Breast epithelium (tissue), 4 donors: ENCODE data around the gene RAD9B. TPM values are rescaled to one million over a fixed set of nuclear protein-coding genes. Genes with fewer than 3 reads are reported as not detected.
"Not testable (repeated sequence)": the region's sequence is repeated elsewhere in the genome, so short reads cannot be mapped to it uniquely, and the experiment has no call there.

ENCODE experiments used
- DNase-seq, 2 donors: peaks; one replicate each; pipeline ENCODE4 v3.0.0-alpha.2; 2019; ENCODE audit warnings: low spot score in 2 of 2
- H3K27ac ChIP-seq, 2 donors: fragments of 200-600 bp; sonication (generic) in 1 of 2; one replicate each; pipeline ENCODE4 v1.5.1; 2016 to 2019; ENCODE audit warnings: mild to moderate bottlenecking in 1 of 2
- H3K27me3 ChIP-seq, 2 donors: fragments of 200-600 bp; sonication (generic) in 1 of 2; one replicate each; pipeline versions ENCODE4 v1.5.1 to v1.6.0; 2017 to 2019; ENCODE audit warnings: control low read depth in 1 of 2, mild to moderate bottlenecking in 1 of 2
- H3K36me3 ChIP-seq: fragments of 200-600 bp; one replicate; pipeline ENCODE4 v1.5.1; 2019
- H3K4me1 ChIP-seq, 2 donors: fragments of 200-600 bp; sonication (generic); one replicate each; pipeline ENCODE4 v1.5.1; 2016 to 2019; ENCODE audit warnings: control low read depth in 1 of 2
- H3K4me3 ChIP-seq, 3 donors: fragments of 200-600 bp; sonication (generic); 1 replicate in 2 of 3; 2 replicates in 1 of 3; pipeline ENCODE4 v1.5.1; 2016 to 2019; ENCODE audit warnings: mild to moderate bottlenecking in 3 of 3, moderate library complexity in 2 of 3
- H3K9me3 ChIP-seq, 2 donors: fragments of 200-600 bp; sonication (generic) in 1 of 2; one replicate each; pipeline ENCODE4 v1.5.1; 2016 to 2019; ENCODE audit warnings: control low read depth in 1 of 2
- POLR2A ChIP-seq: fragments of 450-650 bp; IDR thresholded peaks from one replicate; pipeline ENCODE4 v1.6.1; 2016; ENCODE audit warnings: antibody characterized with exemption, mild to moderate bottlenecking, moderate library complexity
- POLR2AphosphoS5 ChIP-seq, 3 donors: sonication (generic); formaldehyde crosslinking; IDR thresholded peaks; one replicate each; pipeline ENCODE4 v1.6.1; 2017; ENCODE audit warnings: antibody characterized with exemption in 3 of 3
- intact Hi-C: fragments of 100-400 bp; cut with DNase I; formaldehyde crosslinking; loops from one replicate; pipeline ENCODE4 v1.15.1; 2023; ENCODE audit warnings: low total_unique reads
- total RNA-seq, 3 donors: library from RNA; depleted of rRNA; stranded (reverse); fragments of >200 nt; gene quantifications; one replicate each; pipeline ENCODE4 v1.1.0, GENCODE V29; 2016
- TF ChIP-seq, protein P1 (sequence below), 3 donors: fragments of 450-650 bp; IDR thresholded peaks; one replicate each; pipeline ENCODE4 v1.5.1; 2016 to 2017; ENCODE audit warnings: antibody characterized with exemption in 3 of 3, mild to moderate bottlenecking in 3 of 3, moderate library complexity in 3 of 3

RAD9B gene
- total RNA-seq, 3 donors from 2014 or later = 0.48 to 2.8 (median 0.66) TPM

DNA sequence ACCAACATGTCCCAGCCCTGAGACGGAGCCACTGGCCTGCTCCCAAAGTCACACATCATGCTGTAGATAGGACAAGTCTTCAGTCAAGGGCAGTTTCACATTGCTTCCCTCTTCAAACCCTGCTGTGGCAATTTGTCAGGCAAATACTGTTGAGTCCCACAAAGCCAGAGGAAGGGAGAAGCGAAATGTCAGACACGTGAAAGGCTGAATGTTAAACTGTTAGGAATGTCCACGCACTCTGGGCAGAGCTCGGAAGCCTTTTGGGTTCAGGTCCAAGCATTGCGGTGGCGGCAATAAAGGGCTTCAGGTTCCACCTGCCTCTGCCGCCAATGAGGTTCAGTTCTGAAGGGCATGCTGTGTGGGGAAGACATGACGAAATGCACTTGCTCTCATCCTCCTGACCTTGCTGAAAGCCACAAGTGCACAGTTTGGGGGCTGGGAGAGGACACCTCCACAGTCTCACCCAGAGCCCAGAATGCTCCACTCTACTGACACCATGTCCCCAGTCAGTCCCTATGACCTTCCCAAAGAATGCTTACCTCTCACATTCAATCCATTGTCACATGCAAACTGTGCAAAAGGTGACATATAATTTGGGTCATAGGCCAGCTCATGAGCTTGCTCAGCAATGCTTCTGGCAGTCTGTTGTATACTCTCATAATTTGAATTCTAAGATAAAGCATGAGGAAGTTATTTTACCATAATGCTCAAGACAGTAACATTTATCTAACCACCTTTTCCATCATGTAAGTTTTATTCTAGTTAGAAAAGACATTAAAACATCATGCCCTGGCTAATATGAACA is 35.7 kb downstream of the RAD9B start:
- peak in 1 of 2 donors; percentile 79 for DNase-seq
- peaks cover 0 to 7% of the 10 kb centered on the region in 2 donors for H3K4me1 ChIP-seq
- TF ChIP-seq POLR2A = no peak
- TF ChIP-seq, protein P1, sequence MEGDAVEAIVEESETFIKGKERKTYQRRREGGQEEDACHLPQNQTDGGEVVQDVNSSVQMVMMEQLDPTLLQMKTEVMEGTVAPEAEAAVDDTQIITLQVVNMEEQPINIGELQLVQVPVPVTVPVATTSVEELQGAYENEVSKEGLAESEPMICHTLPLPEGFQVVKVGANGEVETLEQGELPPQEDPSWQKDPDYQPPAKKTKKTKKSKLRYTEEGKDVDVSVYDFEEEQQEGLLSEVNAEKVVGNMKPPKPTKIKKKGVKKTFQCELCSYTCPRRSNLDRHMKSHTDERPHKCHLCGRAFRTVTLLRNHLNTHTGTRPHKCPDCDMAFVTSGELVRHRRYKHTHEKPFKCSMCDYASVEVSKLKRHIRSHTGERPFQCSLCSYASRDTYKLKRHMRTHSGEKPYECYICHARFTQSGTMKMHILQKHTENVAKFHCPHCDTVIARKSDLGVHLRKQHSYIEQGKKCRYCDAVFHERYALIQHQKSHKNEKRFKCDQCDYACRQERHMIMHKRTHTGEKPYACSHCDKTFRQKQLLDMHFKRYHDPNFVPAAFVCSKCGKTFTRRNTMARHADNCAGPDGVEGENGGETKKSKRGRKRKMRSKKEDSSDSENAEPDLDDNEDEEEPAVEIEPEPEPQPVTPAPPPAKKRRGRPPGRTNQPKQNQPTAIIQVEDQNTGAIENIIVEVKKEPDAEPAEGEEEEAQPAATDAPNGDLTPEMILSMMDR (IDR thresholded peaks at IDR 0.05) = no peak
- TF ChIP-seq POLR2AphosphoS5 (IDR thresholded peaks at IDR 0.05) = no peak
- no peaks in the 10 kb centered on the region for H3K9me3 ChIP-seq
- intact Hi-C loops = no loop called here
- no peak overlapping the region for H3K4me3 ChIP-seq
- no peaks in the 10 kb centered on the region for H3K36me3 ChIP-seq
- peak overlapping the region; percentile 13 to 72 for H3K27ac ChIP-seq
- no peaks in the 10 kb centered on the region for H3K27me3 ChIP-seq

DNA sequence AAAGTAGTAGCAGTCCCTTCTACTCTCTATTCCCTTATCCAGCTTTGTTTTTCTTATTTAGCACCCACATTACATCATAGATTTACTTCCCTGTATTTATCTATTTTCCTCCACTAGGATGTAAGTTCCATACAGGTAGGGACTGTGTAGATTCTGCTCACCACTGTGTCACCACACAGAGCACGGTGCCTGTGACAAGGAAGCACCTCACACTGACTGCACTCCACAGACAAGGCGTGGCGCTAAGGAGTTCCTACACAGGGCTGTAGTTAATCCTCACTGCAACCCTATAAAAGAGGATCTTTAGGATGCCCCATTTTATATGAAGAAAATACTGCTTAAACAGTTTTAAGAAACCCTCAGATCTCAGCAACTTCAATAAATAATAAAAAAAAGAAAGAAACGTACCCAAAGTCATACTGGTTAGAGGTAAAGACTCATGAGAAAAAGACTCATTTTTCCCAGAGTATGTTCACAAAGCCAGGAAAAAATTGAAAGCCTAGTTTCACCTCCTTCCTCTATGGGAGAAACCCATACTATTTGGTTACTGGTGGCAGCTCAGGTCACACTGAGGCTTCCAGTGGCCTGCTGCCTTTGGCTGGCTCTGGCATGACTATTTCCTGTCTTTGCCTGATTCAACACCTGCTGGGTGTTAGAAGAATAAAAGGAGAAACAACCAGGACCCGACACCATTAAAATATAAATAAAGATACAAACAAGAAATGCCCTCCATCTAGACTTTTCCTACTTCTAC is 36.9 kb downstream of the RAD9B start:
- intact Hi-C loops = no loop called here
- H3K27me3 ChIP-seq = no peaks in the 10 kb centered on the region
- H3K4me3 ChIP-seq = no peak overlapping the region
- H3K36me3 ChIP-seq = no peaks in the 10 kb centered on the region
- H3K4me1 ChIP-seq = peaks cover 0 to 17% of the 10 kb centered on the region in 2 donors
- no peaks in the 10 kb centered on the region for H3K9me3 ChIP-seq
- H3K27ac ChIP-seq = peak overlapping the region in 1 of 2 donors; percentile 72
- no peak for DNase-seq
- TF ChIP-seq POLR2A = no peak
- TF ChIP-seq, protein P1 (IDR thresholded peaks at IDR 0.05) = no peak
- TF ChIP-seq POLR2AphosphoS5 (IDR thresholded peaks at IDR 0.05) = no peak

DNA sequence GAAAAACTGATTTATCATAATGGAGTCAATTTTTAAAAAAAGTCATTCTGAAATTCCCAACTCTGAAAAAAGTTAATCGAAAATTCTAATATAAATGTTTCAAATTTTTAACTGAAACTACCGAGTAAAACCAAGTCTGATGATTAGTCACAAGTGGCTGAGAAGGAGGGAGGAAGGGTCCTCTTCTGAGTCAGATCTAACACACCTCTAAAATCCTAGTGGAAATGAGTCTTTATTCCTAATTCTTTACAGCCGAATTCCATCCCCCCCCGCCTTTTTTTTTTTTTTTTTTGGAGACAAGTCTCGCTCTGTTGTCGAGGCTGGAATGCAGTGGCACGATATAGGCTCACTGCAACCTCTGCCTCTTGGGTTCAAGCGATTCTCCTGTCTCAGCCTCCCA is 37.9 kb downstream of the RAD9B start:
- intact Hi-C loops = no loop called here

DNA sequence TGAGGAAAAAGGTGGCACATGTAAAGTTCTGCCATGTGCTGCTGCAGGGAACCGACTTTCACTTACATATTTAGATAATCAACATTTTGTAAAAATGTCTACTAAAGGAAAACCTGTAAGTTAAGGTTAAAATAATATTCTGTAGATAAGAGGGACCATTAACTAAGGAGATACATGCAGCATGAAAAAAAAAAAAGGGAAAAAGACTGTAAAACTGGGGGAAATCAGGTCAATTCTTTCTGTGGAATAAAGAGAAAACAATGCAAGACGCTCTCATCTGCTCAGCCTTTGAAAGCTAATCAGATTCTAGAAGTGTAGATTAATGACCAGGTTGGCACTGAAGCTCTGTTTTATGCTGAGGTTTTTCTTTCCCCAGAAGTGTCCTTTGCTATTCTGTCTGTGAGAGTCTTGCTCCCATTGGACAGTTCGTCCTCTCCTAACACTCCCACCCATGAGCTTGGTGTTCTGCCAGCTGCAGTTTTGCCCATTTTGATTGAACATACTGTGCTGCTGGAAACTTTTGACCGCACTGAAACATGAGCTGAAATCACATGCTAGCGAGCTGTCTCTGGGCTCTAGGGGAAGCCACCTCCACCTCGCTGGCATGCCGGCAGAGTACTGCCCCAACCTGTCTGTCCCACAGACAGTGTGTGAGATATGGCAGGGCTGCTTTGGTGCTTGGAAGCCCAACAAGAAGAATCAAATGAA is 41.3 kb downstream of the RAD9B start:
- intact Hi-C loops = no loop called here
- DNase-seq = peak; percentile 75 to 91
- TF ChIP-seq POLR2A = no peak
- TF ChIP-seq POLR2AphosphoS5 (IDR thresholded peaks at IDR 0.05) = peak in 2 of 3 donors; percentile 44 to 61

More for the DNA sequence above, 37.9 kb downstream of the RAD9B start:
- peaks cover 0 to 20% of the 10 kb centered on the region in 2 donors for H3K4me1 ChIP-seq
- H3K36me3 ChIP-seq = no peaks in the 10 kb centered on the region
- H3K27ac ChIP-seq = no peak overlapping the region
- H3K4me3 ChIP-seq = no peak overlapping the region
- DNase-seq = no peak
- H3K27me3 ChIP-seq = no peaks in the 10 kb centered on the region
- TF ChIP-seq POLR2A = no peak
- TF ChIP-seq, protein P1 (IDR thresholded peaks at IDR 0.05) = no peak
- no peak for TF ChIP-seq POLR2AphosphoS5 (IDR thresholded peaks at IDR 0.05)
- H3K9me3 ChIP-seq = no peaks in the 10 kb centered on the region

DNA sequence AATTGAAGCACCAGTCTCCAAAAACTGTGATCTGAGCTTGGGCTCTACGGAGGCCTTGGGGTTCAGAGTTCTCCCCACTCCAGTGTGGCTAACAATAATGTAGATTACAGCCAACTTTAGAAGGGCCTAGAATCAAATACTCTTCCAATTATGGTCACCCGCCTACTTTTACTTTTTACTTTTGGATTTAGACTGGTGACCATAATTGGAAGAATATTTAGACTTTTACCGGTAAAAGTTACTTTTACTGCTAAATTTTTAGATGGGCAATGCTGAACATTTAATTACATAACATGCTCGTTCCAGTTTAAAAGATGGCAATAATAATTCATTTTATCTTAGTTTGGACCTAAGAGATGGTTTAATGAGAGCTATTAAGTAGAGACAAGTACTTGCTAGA is 41.8 kb downstream of the RAD9B start:
- H3K27ac ChIP-seq = peak overlapping the region; percentile 80 to 89
- no peaks in the 10 kb centered on the region for H3K36me3 ChIP-seq
- intact Hi-C loops = no loop called here
- DNase-seq = no peak
- H3K4me3 ChIP-seq = peak overlapping the region in 1 of 3 donors; percentile 19
- no peaks in the 10 kb centered on the region for H3K9me3 ChIP-seq
- TF ChIP-seq POLR2AphosphoS5 (IDR thresholded peaks at IDR 0.05) = no peak
- TF ChIP-seq, protein P1 (IDR thresholded peaks at IDR 0.05) = no peak
- no peak for TF ChIP-seq POLR2A
- H3K4me1 ChIP-seq = peaks cover 0 to 14% of the 10 kb centered on the region in 2 donors
- H3K27me3 ChIP-seq = no peaks in the 10 kb centered on the region

More for the DNA sequence above, 41.3 kb downstream of the RAD9B start:
- H3K27ac ChIP-seq = peak overlapping the region; percentile 80 to 89
- H3K27me3 ChIP-seq = no peaks in the 10 kb centered on the region
- H3K4me3 ChIP-seq = peak overlapping the region in 1 of 3 donors; percentile 19
- H3K9me3 ChIP-seq = no peaks in the 10 kb centered on the region
- peaks cover 0 to 14% of the 10 kb centered on the region in 2 donors for H3K4me1 ChIP-seq
- H3K36me3 ChIP-seq = no peaks in the 10 kb centered on the region

DNA sequence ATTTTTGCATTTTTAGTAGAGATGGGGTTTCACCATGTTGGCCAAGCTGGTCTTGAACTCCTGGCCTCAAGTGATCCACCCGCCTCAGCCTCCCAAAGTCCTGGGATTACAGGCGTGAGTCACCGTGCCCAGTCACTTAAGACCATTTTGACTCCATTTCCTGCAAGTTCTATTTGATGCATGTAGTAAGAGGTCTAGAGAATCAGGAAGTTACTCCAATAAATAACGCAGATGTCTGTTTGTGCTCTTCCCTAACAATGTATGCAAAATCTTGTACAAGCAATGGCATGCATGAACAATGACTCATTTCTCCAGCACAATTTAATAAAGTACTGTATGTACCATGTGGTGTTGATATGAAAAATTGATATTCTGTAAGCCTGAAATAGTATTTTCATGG is 43.1 kb downstream of the RAD9B start:
- H3K4me3 ChIP-seq, DNase-seq, H3K27me3 ChIP-seq, H3K9me3 ChIP-seq, intact Hi-C loops, H3K36me3 ChIP-seq: not testable (repeated sequence)
- H3K4me1 ChIP-seq = peaks cover 0 to 14% of the 10 kb centered on the region in 2 donors
- peak overlapping the region; percentile 29 to 89 for H3K27ac ChIP-seq
